ENCODE data around the gene TSPAN17. TPM values are rescaled to one million over a fixed set of nuclear protein-coding genes. Genes with fewer than 3 reads are reported as not detected.

Gene TSPAN17
- total and polyA plus RNA-seq, 4 donors: 20.8 to 55.1 (median 41.7) TPM

GRCh38 chr5:176619569-176620332 lies 27.5 kb upstream of the TSPAN17 start:
- peaks cover 31% of the 10 kb centered on the region for H3K27me3 ChIP-seq (ENCODE audit: control insufficient read depth, insufficient read depth, low read length)
- peak overlapping the region; percentile 27 for H3K4me3 ChIP-seq (ENCODE audit: low read depth, low read length)
- 10% methylated on average over 51 of the region's 59 CpGs for WGBS (ENCODE audit: insufficient coverage)
- H3K9me3 ChIP-seq (ENCODE audit: control insufficient read depth, insufficient read depth, low read length): no peaks in the 10 kb centered on the region
- DNase-seq (ENCODE audit: low read depth in 4 of 6, low spot score in 6 of 6): no peak
- H3K4me1 ChIP-seq (ENCODE audit: control insufficient read depth, insufficient read depth, low read length): peaks cover 45% of the 10 kb centered on the region
- H3K36me3 ChIP-seq (ENCODE audit: control insufficient read depth, insufficient read depth, low read length): peaks cover 16% of the 10 kb centered on the region
- no peak overlapping the region for H3K27ac ChIP-seq (ENCODE audit: low read depth, low read length)

DNA sequence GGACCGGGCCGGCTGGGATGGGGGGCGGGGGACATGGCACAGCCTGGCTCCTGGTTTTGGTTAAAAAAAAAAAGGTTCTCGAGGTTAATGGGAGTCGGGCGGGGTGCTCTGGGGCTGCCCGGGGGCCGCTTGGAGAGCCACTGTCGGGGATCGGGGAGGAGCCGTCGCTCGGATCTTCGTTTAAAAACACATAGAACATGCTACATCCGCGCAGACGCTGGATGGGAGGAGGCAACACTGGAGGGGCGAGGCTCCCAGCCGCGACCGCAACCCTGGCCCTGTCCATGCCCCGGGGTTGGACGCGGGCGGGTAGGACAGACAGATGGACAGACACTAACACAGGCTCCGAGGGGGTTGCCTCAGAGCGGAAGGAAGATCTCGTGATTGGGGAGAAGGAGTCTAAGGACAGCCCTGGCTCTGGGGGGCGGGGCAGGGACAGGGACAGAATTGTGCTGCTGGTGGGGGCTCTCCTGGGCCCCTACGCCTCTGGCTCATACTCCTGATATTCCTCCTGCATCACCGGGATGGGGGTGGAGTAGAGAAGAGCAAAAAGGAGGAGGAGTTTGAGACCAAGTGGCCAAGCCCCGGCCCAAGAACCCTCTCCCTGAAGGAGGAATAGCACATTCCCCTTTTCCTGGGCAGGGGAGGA lies 26.8 kb upstream of the TSPAN17 start:
- no peak for DNase-seq (ENCODE audit: low read depth in 4 of 6, low spot score in 6 of 6)
- peaks cover 16% of the 10 kb centered on the region for H3K36me3 ChIP-seq (ENCODE audit: control insufficient read depth, insufficient read depth, low read length)
- no peak overlapping the region for H3K27ac ChIP-seq (ENCODE audit: low read depth, low read length)
- H3K9me3 ChIP-seq (ENCODE audit: control insufficient read depth, insufficient read depth, low read length): no peaks in the 10 kb centered on the region
- WGBS (ENCODE audit: insufficient coverage): 20% methylated on average over 26 of the region's 32 CpGs
- peaks cover 45% of the 10 kb centered on the region for H3K4me1 ChIP-seq (ENCODE audit: control insufficient read depth, insufficient read depth, low read length)
- H3K27me3 ChIP-seq (ENCODE audit: control insufficient read depth, insufficient read depth, low read length): peaks cover 36% of the 10 kb centered on the region
- no peak overlapping the region for H3K4me3 ChIP-seq (ENCODE audit: low read depth, low read length)

DNA sequence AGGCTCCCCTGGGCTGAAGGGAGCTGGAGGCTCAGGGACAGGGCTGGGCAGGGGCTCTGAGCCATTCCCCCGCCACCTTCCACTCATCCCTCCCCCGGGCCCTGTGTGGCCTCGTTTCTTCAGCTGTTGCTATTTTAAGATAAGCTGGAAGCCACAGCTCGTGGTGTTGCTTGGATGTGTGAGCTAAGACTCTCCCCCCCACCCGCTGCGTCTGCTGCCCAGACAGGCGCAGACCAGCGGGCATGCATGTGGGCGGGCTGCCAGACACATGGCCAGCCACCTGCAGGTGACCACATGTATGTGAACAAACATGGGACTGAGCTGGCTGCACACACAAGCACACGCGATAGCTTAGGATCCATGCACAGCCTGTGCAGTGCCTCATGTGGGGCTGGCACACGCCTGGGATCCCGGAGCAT lies 25.6 kb upstream of the TSPAN17 start:
- H3K9me3 ChIP-seq (ENCODE audit: control insufficient read depth, insufficient read depth, low read length): no peaks in the 10 kb centered on the region
- 70% methylated on average over 10 of the region's 13 CpGs for WGBS (ENCODE audit: insufficient coverage)
- peaks cover 23% of the 10 kb centered on the region for H3K36me3 ChIP-seq (ENCODE audit: control insufficient read depth, insufficient read depth, low read length)
- DNase-seq (ENCODE audit: low read depth in 4 of 6, low spot score in 6 of 6): no peak
- H3K4me3 ChIP-seq (ENCODE audit: low read depth, low read length): no peak overlapping the region
- peaks cover 41% of the 10 kb centered on the region for H3K4me1 ChIP-seq (ENCODE audit: control insufficient read depth, insufficient read depth, low read length)
- H3K27ac ChIP-seq (ENCODE audit: low read depth, low read length): no peak overlapping the region
- H3K27me3 ChIP-seq (ENCODE audit: control insufficient read depth, insufficient read depth, low read length): peaks cover 41% of the 10 kb centered on the region

- Histone ChIP-seq H3K9me3 (ENCODE audit: control insufficient read depth, insufficient read depth, low read length) (no peaks in the 10 kb centered on the region), H3K36me3 (ENCODE audit: control insufficient read depth, insufficient read depth, low read length) (peaks cover 23% of the 10 kb centered on the region), H3K4me1 (ENCODE audit: control insufficient read depth, insufficient read depth, low read length) (peaks cover 27% of the 10 kb centered on the region), H3K27me3 (ENCODE audit: control insufficient read depth, insufficient read depth, low read length) (peaks cover 50% of the 10 kb centered on the region), H3K4me3 (ENCODE audit: low read depth, low read length) (no peak overlapping the region), H3K27ac (ENCODE audit: low read depth, low read length) (no peak overlapping the region)
- 81% methylated on average over 2 of the region's 4 CpGs for WGBS (ENCODE audit: insufficient coverage)
- no peak for DNase-seq (ENCODE audit: low read depth in 4 of 6, low spot score in 6 of 6)
These were observed 23.1 kb upstream of the TSPAN17 start for GRCh38 chr5:176624142-176624541.

DNA sequence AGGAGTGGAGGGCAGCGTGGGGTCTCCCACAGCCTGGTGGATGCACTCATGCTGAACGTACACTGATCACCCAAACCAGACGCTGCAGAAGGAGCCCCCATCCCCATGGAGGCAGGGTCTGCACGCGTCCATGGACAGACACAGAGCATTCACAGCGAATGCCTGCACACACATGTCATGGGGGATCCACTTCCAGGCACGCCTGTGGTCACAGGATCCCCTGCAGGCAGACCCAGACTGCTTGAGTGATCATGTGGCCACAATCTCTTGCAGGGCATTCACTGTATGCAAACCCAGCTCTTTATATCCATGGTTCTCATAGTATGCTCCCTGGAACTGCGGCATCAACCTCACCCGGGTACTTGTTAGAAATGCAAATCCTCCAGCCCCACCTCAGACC lies 22.3 kb upstream of the TSPAN17 start:
- Histone ChIP-seq H3K27me3 (ENCODE audit: control insufficient read depth, insufficient read depth, low read length) (peaks cover 51% of the 10 kb centered on the region), H3K27ac (ENCODE audit: low read depth, low read length) (no peak overlapping the region), H3K4me3 (ENCODE audit: low read depth, low read length) (no peak overlapping the region), H3K36me3 (ENCODE audit: control insufficient read depth, insufficient read depth, low read length) (peaks cover 17% of the 10 kb centered on the region), H3K4me1 (ENCODE audit: control insufficient read depth, insufficient read depth, low read length) (peaks cover 24% of the 10 kb centered on the region), H3K9me3 (ENCODE audit: control insufficient read depth, insufficient read depth, low read length) (no peaks in the 10 kb centered on the region)
- 55% methylated on average over 9 of the region's 9 CpGs for WGBS (ENCODE audit: insufficient coverage)
- no peak for DNase-seq (ENCODE audit: low read depth in 4 of 6, low spot score in 6 of 6)

GRCh38 chr5:176625512-176625911 lies 21.8 kb upstream of the TSPAN17 start:
- peaks cover 48% of the 10 kb centered on the region for H3K27me3 ChIP-seq (ENCODE audit: control insufficient read depth, insufficient read depth, low read length)
- no peak overlapping the region for H3K27ac ChIP-seq (ENCODE audit: low read depth, low read length)

GRCh38 chr5:176625966-176626875 lies 21.1 kb upstream of the TSPAN17 start:
- no peak overlapping the region for H3K27ac ChIP-seq (ENCODE audit: low read depth, low read length)
- no peak overlapping the region for H3K4me3 ChIP-seq (ENCODE audit: low read depth, low read length)
- 38% methylated on average over 18 of the region's 25 CpGs for WGBS (ENCODE audit: insufficient coverage)
- no peak for DNase-seq (ENCODE audit: low read depth in 4 of 6, low spot score in 6 of 6)
- H3K4me1 ChIP-seq (ENCODE audit: control insufficient read depth, insufficient read depth, low read length): peaks cover 21% of the 10 kb centered on the region
- H3K27me3 ChIP-seq (ENCODE audit: control insufficient read depth, insufficient read depth, low read length): peaks cover 48% of the 10 kb centered on the region
- no peaks in the 10 kb centered on the region for H3K9me3 ChIP-seq (ENCODE audit: control insufficient read depth, insufficient read depth, low read length)
- peaks cover 17% of the 10 kb centered on the region for H3K36me3 ChIP-seq (ENCODE audit: control insufficient read depth, insufficient read depth, low read length)

More at GRCh38 chr5:176625512-176625911, 21.8 kb upstream of the TSPAN17 start:
- Histone ChIP-seq H3K36me3 (ENCODE audit: control insufficient read depth, insufficient read depth, low read length) (peaks cover 17% of the 10 kb centered on the region), H3K4me3 (ENCODE audit: low read depth, low read length) (no peak overlapping the region), H3K4me1 (ENCODE audit: control insufficient read depth, insufficient read depth, low read length) (peaks cover 21% of the 10 kb centered on the region), H3K9me3 (ENCODE audit: control insufficient read depth, insufficient read depth, low read length) (no peaks in the 10 kb centered on the region)
- WGBS (ENCODE audit: insufficient coverage): 59% methylated on average over 2 of the region's 2 CpGs
- DNase-seq (ENCODE audit: low read depth in 4 of 6, low spot score in 6 of 6): no peak

- H3K27ac ChIP-seq (ENCODE audit: low read depth, low read length): no peak overlapping the region
- no peak for DNase-seq (ENCODE audit: low read depth in 4 of 6, low spot score in 6 of 6)
- WGBS (ENCODE audit: insufficient coverage): 31% methylated on average over 3 of the region's 7 CpGs
- peaks cover 19% of the 10 kb centered on the region for H3K4me1 ChIP-seq (ENCODE audit: control insufficient read depth, insufficient read depth, low read length)
- H3K36me3 ChIP-seq (ENCODE audit: control insufficient read depth, insufficient read depth, low read length): peaks cover 12% of the 10 kb centered on the region
- H3K4me3 ChIP-seq (ENCODE audit: low read depth, low read length): no peak overlapping the region
- no peaks in the 10 kb centered on the region for H3K9me3 ChIP-seq (ENCODE audit: control insufficient read depth, insufficient read depth, low read length)
- H3K27me3 ChIP-seq (ENCODE audit: control insufficient read depth, insufficient read depth, low read length): peaks cover 49% of the 10 kb centered on the region
These were observed 20.4 kb upstream of the TSPAN17 start for GRCh38 chr5:176626876-176627236.

GRCh38 chr5:176627582-176627981 lies 19.7 kb upstream of the TSPAN17 start:
- Histone ChIP-seq H3K4me3 (ENCODE audit: low read depth, low read length) (no peak overlapping the region), H3K4me1 (ENCODE audit: control insufficient read depth, insufficient read depth, low read length) (peaks cover 18% of the 10 kb centered on the region), H3K27me3 (ENCODE audit: control insufficient read depth, insufficient read depth, low read length) (peaks cover 52% of the 10 kb centered on the region), H3K9me3 (ENCODE audit: control insufficient read depth, insufficient read depth, low read length) (no peaks in the 10 kb centered on the region), H3K36me3 (ENCODE audit: control insufficient read depth, insufficient read depth, low read length) (peaks cover 11% of the 10 kb centered on the region), H3K27ac (ENCODE audit: low read depth, low read length) (no peak overlapping the region)
- WGBS (ENCODE audit: insufficient coverage): 83% methylated on average over 2 of the region's 5 CpGs
- no peak for DNase-seq (ENCODE audit: low read depth in 4 of 6, low spot score in 6 of 6)

Data from spinal cord (tissue), 10 donors.